ENCODE measurements around the gene TSPAN9.

DNA sequence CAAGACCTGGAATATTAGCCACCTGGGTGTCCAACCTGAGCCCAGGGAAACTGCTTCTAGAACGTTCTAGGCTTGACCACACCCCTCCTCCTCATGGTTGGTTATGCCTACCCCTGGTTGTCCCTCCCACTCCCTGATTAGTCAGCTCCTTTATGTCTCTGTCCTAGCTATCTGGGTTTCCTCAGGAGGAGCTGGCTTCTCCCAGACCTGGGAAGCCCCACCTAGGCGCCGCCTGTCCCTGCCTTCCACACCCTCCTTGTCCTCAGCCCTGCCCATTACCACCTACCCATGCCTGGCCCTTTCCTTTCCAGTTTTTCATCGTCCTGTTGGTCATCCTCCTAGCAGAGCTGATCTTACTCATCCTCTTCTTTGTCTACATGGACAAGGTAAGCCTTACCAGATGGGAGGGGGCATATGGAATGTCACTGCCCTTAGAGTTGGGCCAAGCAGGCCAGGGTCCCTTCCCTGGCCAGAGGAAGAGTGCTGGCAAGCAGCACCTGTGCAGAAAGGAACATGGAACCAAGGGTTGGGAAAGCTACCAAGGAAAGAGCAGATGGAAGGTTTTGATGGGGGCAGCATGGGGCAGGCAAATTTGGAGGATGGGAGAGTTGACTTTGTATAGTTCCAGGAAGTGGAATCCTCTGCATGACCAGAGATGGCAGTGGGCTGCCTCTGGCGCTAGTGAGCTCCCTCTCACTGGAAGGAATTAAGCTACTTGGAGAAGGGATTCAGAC lies 201.7 kb downstream of the TSPAN9 start:
- TF ChIP-seq POLR2AphosphoS5 (IDR thresholded peaks at IDR 0.05; ENCODE audit: low read depth, low read length) (no peak), TAF1 (IDR thresholded peaks at IDR 0.05; ENCODE audit: borderline replicate concordance, insufficient read depth, low read length) (no peak), SIN3A (IDR thresholded peaks at IDR 0.05; ENCODE audit: borderline replicate concordance, insufficient read depth, low read length) (no peak)
- TF ChIP-seq, protein P1, sequence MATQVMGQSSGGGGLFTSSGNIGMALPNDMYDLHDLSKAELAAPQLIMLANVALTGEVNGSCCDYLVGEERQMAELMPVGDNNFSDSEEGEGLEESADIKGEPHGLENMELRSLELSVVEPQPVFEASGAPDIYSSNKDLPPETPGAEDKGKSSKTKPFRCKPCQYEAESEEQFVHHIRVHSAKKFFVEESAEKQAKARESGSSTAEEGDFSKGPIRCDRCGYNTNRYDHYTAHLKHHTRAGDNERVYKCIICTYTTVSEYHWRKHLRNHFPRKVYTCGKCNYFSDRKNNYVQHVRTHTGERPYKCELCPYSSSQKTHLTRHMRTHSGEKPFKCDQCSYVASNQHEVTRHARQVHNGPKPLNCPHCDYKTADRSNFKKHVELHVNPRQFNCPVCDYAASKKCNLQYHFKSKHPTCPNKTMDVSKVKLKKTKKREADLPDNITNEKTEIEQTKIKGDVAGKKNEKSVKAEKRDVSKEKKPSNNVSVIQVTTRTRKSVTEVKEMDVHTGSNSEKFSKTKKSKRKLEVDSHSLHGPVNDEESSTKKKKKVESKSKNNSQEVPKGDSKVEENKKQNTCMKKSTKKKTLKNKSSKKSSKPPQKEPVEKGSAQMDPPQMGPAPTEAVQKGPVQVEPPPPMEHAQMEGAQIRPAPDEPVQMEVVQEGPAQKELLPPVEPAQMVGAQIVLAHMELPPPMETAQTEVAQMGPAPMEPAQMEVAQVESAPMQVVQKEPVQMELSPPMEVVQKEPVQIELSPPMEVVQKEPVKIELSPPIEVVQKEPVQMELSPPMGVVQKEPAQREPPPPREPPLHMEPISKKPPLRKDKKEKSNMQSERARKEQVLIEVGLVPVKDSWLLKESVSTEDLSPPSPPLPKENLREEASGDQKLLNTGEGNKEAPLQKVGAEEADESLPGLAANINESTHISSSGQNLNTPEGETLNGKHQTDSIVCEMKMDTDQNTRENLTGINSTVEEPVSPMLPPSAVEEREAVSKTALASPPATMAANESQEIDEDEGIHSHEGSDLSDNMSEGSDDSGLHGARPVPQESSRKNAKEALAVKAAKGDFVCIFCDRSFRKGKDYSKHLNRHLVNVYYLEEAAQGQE (IDR thresholded peaks at IDR 0.05; ENCODE audit: insufficient read depth in 1 of 2, low read depth in 2 of 2, low read length in 2 of 2): no peak
